Measurements from ENCODE around the gene CCDC28A.

- TF ChIP-seq CTCF (IDR thresholded peaks at IDR 0.05), result no peak
- TF ChIP-seq EZH2 (IDR thresholded peaks at IDR 0.05), result no peak
- TF ChIP-seq EZH2phosphoT487 (IDR thresholded peaks at IDR 0.05), result no peak
Measured at GRCh38 chr6:138837246-138837645, 63.7 kb downstream of the CCDC28A start.
